MM.1S (cell line): ENCODE results near the gene TKT.

Source experiments
- CTCF ChIP-seq: fragments of 300-600 bp; sonication (generic); IDR thresholded peaks from 2 replicates; pipeline ENCODE4 v1.5.1; 2016; ENCODE audit warnings: antibody characterized with exemption, low read length, mixed read lengths
- EZH2 ChIP-seq: fragments of 300-600 bp; sonication (generic); optimal IDR thresholded peaks from 2 replicates; pipeline ENCODE3; 2017; ENCODE audit warnings: low read depth, mild to moderate bottlenecking, antibody characterized with exemption, low read length, mixed read lengths

DNA sequence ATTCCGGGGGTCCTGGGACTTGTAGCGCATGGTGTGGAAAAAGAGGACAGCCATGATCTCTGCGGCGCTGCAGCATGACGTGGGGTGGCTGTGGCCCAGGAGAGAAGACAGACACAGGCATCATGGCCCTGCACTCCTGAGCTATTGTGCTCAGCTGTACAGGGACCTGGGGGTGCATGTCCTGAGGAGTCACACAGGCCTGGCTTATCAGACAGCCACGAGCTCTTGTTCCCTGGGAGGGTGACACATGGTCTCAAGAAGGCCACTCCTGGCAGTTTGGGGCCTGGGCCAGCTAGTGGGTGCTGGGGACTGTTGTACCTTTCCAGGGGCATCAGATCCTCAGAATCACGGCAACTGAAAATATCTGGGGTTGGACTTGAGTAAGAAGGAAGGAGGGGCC lies 13.7 kb downstream of the TKT start:
- no peak for TF ChIP-seq CTCF
- TF ChIP-seq EZH2, result no peak
